Cardiac septum (tissue), 1 donor: ENCODE data around the gene ARL17A. TPM values are rescaled to one million over a fixed set of nuclear protein-coding genes. Genes with fewer than 3 reads are reported as not detected.
A peak's percentile ranks its signal among the peaks of the same experiment; 100 is the strongest.
"Not testable (repeated sequence)": the region's sequence is repeated elsewhere in the genome, so short reads cannot be mapped to it uniquely, and the experiment has no call there.

Experiments
- DNase-seq: peaks from one replicate; pipeline ENCODE4 v3.0.0-alpha.2; 2020; ENCODE audit warnings: low spot score
- intact Hi-C: fragments of 100-400 bp; cut with DNase I; formaldehyde crosslinking; loops from one replicate; pipeline ENCODE4 v1.14.0; 2022
- total RNA-seq: library from RNA; stranded (reverse); fragmentation: NEBNext Ultra II Directional; extraction: Animal tissue kit (Norgen Biotek cat#: 25700); gene quantifications from one replicate; pipeline ENCODE4 v1.2.1, GENCODE V29; 2021
- donor health status: DM: no; HTN: no; CAD: no.

ARL17A gene
- total RNA-seq, 1 donor from 2014 or later, result 4.8 TPM

- DNase-seq, intact Hi-C loops: not testable (repeated sequence)
These were observed 13.2 kb downstream of the ARL17A start for GRCh38 chr17:46566284-46566683.

DNA sequence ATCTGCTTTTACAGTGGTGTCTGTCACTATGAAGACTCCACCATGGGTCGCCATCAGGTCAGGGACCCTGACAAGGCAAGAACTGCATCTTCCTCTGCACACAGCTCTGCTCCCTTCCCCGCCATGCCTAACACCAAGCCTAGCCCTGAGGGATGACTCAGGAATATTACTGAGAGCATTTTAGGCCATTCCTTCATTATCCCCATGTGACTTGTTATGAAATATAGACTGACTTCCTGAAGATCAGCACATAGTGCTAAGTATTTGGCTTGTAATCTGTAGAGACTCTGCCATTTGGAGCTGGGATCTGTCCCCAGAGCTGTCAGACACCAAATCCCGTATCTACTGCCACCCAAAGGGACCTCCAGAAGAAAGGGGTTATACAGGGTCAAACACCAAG is 19.4 kb downstream of the ARL17A start:
- intact Hi-C loops, DNase-seq: not testable (repeated sequence)

GRCh38 chr17:46559155-46559554 is 20.3 kb downstream of the ARL17A start:
- DNase-seq, intact Hi-C loops: not testable (repeated sequence)

- DNase-seq, intact Hi-C loops: not testable (repeated sequence)
These were observed 30.9 kb downstream of the ARL17A start for GRCh38 chr17:46548607-46549006.

DNA sequence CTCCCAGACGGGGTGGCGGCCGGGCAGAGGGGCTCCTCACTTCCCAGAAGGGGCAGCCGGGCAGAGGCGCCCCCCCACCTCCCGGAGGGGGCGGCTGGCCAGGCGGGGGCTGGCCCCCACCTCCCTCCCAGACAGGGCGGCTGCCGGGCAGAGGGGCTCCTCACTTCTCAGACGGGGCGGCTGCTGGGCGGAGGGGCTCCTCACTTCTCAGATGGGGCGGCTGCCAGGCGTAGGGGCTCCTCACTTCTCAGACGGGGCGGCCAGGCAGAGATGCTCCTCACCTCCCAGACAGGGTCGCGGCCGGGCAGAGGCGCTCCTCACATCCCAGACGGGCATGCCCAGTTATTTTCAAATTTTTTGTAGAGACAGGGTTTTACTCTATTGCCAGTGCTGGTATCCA is 44.8 kb downstream of the ARL17A start:
- DNase-seq, result peak; percentile 64
- intact Hi-C loops, result not testable (repeated sequence)

DNA sequence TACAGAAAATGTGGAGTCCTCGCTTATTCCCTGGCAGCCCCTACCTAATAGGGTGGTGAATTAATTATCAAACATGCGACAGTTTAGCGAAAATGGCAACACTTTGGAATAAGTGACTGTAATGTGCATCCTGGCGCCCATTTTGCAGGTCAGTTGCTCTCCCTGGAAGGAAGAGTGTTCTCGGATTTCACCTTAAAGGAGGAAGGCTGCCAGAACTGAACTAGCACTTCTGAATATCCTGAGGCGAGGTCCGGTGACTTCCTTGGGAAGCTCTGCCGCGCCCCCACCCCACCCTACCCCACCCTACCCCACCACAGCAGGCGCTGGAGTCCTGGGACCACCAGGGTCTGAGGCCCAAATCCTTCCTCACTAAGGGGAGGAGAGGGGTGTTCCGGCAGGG is 67.3 kb downstream of the ARL17A start, which contains the start of gene LRRC37A2:
LRRC37A2 (plus strand) TSS at position 301 of the 400 bp plus-strand sequence. CDS start 245 bp downstream, outside the sequence.
- DNase-seq, intact Hi-C loops: not testable (repeated sequence)

DNA sequence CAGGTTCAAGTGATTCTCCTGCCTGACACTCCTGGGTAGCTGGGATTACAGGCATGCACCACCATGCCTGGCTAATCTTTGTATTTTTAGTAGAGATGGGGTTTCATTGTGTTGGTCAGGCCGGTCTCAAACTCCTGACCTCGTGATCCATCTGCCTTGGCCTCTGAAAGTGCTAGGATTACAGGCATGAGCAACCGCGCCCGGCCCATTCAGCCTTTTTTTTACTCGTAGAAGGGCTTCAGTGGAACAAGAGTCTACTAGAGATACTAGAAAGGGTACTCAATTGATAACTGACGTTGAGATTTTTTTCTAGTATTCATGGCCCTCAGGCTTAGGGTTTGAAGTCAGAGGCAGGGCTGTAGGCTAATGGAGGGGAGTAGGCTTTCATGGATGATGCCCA is 73.6 kb downstream of the ARL17A start:
- DNase-seq, intact Hi-C loops: not testable (repeated sequence)

- DNase-seq, intact Hi-C loops: not testable (repeated sequence)
These were observed 79.9 kb downstream of the ARL17A start for GRCh38 chr17:46499437-46500139.

- DNase-seq, intact Hi-C loops: not testable (repeated sequence)
These were observed 87.5 kb downstream of the ARL17A start for GRCh38 chr17:46492021-46492420.

GRCh38 chr17:46481310-46481709 is 98.2 kb downstream of the ARL17A start:
- DNase-seq, intact Hi-C loops: not testable (repeated sequence)

GRCh38 chr17:46478823-46479222 is 100.7 kb downstream of the ARL17A start:
- DNase-seq, intact Hi-C loops: not testable (repeated sequence)

GRCh38 chr17:46475583-46475982 is 103.9 kb downstream of the ARL17A start:
- intact Hi-C loops, DNase-seq: not testable (repeated sequence)

DNA sequence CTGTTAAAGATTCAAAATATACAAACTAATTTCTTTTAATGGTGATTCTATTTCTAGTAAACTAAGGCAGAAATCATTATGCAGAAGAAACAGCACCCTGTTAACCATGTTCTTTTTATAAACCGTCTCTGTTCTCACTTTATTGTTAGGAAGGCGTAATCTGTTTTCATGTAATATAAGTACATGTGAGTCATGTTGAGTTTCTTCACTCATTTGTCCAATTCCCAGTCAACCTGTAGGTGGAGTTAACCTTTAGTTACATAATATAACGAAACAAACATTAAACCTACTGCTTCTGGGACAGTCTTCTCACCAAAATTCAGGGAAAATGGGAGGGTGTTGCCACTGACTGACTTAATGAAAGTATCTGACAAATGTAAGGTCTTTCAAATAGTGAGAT is 105.0 kb downstream of the ARL17A start:
- DNase-seq, intact Hi-C loops: not testable (repeated sequence)

GRCh38 chr17:46467618-46468017 is 111.9 kb downstream of the ARL17A start:
- intact Hi-C loops, DNase-seq: not testable (repeated sequence)

Other genes starting within 250 kb of the ARL17A start
- gene ARL17B, start 217.9 kb downstream of the ARL17A start, total RNA-seq, result 6.0 TPM
- gene LRRC37A2, start 67.2 kb downstream of the ARL17A start, total RNA-seq, result 2.9 TPM
- gene NSF, start 11.0 kb upstream of the ARL17A start, total RNA-seq, result 19.2 TPM
- gene WNT3, start 239.0 kb upstream of the ARL17A start, total RNA-seq, result 0.89 TPM